SU-DHL-6 (cell line): Measurements from ENCODE around the gene IFT122.

Experiments
- H2AFZ ChIP-seq: fragments of 200-600 bp; sonication (generic); 2 replicates; pipeline ENCODE4 v1.6.1; 2014; ENCODE audit warnings: low read depth, mild to moderate bottlenecking, moderate library complexity, mixed read lengths, antibody characterized with exemption, low read length; ENCODE audit not compliant: severe bottlenecking
- H3F3A ChIP-seq: fragments of 200-600 bp; shearing (Covaris generic); 2 replicates; pipeline ENCODE4 v1.6.0; 2016; ENCODE audit warnings: antibody characterized with exemption, mild to moderate bottlenecking; ENCODE audit not compliant: insufficient read depth
- H3K27ac ChIP-seq: fragments of 200-600 bp; sonication (generic); 2 replicates; pipeline ENCODE4 v1.5.1; 2016; ENCODE audit warnings: low read depth, mild to moderate bottlenecking, low read length, moderate library complexity, mixed read lengths
- H3K27me3 ChIP-seq: fragments of 200-600 bp; sonication (generic), shearing (Covaris generic); 2 replicates; pipeline ENCODE4 v1.6.0; 2014; ENCODE audit warnings: mild to moderate bottlenecking, low read length
- H3K36me3 ChIP-seq: fragments of 200-600 bp; sonication (generic); 2 replicates; pipeline ENCODE4 v1.6.1; 2014; ENCODE audit warnings: mild to moderate bottlenecking, low read length, mixed read lengths
- H3K4me2 ChIP-seq: fragments of 300-600, 200-600 bp; shearing (Covaris generic), sonication (generic); 2 replicates; pipeline ENCODE4 v1.6.0; 2014; ENCODE audit warnings: low read length, low read depth, mild to moderate bottlenecking; ENCODE audit not compliant: poor library complexity, severe bottlenecking
- H3K4me3 ChIP-seq: fragments of 200-600 bp; sonication (generic); 2 replicates; pipeline ENCODE4 v1.5.1; 2014; ENCODE audit warnings: antibody characterized with exemption, low read length, mild to moderate bottlenecking, mixed read lengths; ENCODE audit not compliant: insufficient read depth, poor library complexity, severe bottlenecking
- H3K79me2 ChIP-seq: fragments of 200-600 bp; sonication (generic); 2 replicates; pipeline ENCODE4 v1.6.1; 2014; ENCODE audit warnings: mild to moderate bottlenecking, low read length, moderate library complexity; ENCODE audit not compliant: insufficient read depth
- H3K9ac ChIP-seq: fragments of 200-600 bp; sonication (generic); 2 replicates; pipeline ENCODE4 v1.7.0; 2014; ENCODE audit warnings: mild to moderate bottlenecking, low read length
- H3K9me2 ChIP-seq: fragments of 200-600 bp; sonication (generic); replicated peaks from 2 replicates; pipeline ENCODE4 v1.6.1; 2014; ENCODE audit warnings: low read length; ENCODE audit not compliant: insufficient read depth
- H3K9me3 ChIP-seq: fragments of 200-600 bp; sonication (generic); 2 replicates; pipeline ENCODE4 v1.6.1; 2014; ENCODE audit warnings: low read length, mixed read lengths; ENCODE audit not compliant: insufficient read depth
- H4K20me1 ChIP-seq: fragments of 200-600 bp; sonication (generic); 2 replicates; pipeline ENCODE4 v1.6.1; 2014; ENCODE audit warnings: low read depth, mild to moderate bottlenecking, antibody characterized with exemption, low read length, moderate library complexity, mixed read lengths
- EZH2phosphoT487 ChIP-seq: fragments of 200-600 bp; sonication (generic), shearing (Covaris generic); conservative IDR thresholded peaks from 2 replicates; pipeline ENCODE4 v1.6.1; 2018; ENCODE audit warnings: mild to moderate bottlenecking, antibody characterized with exemption, low read length, moderate library complexity, mixed read lengths
- TF ChIP-seq, protein P1 (sequence below): fragments of 200-600 bp; sonication (generic); IDR thresholded peaks from one replicate; pipeline ENCODE4 v1.5.1; 2017; ENCODE audit warnings: antibody characterized with exemption, mild to moderate bottlenecking, low read length, moderate library complexity; ENCODE audit not compliant: insufficient read depth, poor library complexity, severe bottlenecking

The IFT122 gene

DNA sequence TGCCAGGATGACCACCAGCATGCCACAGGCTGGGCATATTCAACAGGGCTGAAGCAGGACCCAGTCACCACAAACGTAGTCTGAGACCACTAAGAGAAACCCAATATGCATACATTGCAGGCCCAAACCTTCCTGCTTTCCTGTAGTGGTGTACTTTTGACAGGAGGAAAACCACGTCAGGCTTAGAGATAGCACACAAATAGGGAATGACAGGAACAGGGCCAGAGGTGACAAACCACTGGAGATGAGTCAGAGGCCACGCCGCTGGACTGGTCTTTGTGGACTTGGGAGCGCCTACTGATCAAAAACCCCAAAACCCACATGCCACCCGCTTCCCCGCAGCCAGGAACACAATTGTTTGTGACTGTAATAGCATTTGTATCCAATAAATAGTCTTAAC is 8.0 kb upstream of the IFT122 start:
- Histone ChIP-seq H3K27me3 (no peaks in the 10 kb centered on the region), H2AFZ (no peak overlapping the region), H3K36me3 (peaks cover 46% of the 10 kb centered on the region), H3K9me2 (no peaks in the 10 kb centered on the region), H3K4me3 (no peak overlapping the region), H4K20me1 (no peaks in the 10 kb centered on the region), H3K79me2 (peaks cover 18% of the 10 kb centered on the region; the same call in 1 of the 2 replicates), H3K9ac (no peak overlapping the region), H3K27ac (no peak overlapping the region), H3F3A (peaks cover 14% of the 10 kb centered on the region), H3K9me3 (no peaks in the 10 kb centered on the region), H3K4me2 (no peak overlapping the region)
- TF ChIP-seq, protein P1, sequence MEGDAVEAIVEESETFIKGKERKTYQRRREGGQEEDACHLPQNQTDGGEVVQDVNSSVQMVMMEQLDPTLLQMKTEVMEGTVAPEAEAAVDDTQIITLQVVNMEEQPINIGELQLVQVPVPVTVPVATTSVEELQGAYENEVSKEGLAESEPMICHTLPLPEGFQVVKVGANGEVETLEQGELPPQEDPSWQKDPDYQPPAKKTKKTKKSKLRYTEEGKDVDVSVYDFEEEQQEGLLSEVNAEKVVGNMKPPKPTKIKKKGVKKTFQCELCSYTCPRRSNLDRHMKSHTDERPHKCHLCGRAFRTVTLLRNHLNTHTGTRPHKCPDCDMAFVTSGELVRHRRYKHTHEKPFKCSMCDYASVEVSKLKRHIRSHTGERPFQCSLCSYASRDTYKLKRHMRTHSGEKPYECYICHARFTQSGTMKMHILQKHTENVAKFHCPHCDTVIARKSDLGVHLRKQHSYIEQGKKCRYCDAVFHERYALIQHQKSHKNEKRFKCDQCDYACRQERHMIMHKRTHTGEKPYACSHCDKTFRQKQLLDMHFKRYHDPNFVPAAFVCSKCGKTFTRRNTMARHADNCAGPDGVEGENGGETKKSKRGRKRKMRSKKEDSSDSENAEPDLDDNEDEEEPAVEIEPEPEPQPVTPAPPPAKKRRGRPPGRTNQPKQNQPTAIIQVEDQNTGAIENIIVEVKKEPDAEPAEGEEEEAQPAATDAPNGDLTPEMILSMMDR: no peak
- no peak for TF ChIP-seq EZH2phosphoT487

DNA sequence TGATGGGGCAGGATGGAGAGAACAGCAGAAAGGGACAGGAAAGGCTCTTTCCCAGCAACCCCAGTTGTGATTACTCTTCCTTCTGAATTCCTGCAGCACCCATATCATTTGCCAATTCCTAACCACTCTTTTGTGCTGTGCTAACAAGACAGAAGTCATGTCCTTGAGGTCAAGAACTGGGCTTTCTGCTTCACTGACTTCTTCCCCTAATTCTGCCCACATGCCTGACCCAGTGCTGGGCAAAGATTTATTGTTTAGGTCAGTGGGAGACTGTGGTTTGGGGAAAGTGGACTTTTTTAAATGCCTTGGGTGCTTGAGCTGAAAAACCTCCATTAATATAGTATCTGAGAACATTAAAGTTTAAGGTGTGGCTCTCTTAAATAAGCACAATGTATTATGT is 7.4 kb upstream of the IFT122 start:
- no peak overlapping the region for H2AFZ ChIP-seq
- peaks cover 14% of the 10 kb centered on the region for H3F3A ChIP-seq
- peaks cover 24% of the 10 kb centered on the region; the same call in 1 of the 2 replicates for H3K79me2 ChIP-seq
- no peak for TF ChIP-seq EZH2phosphoT487
- TF ChIP-seq, protein P1: no peak
- H3K9me2 ChIP-seq: no peaks in the 10 kb centered on the region
- H4K20me1 ChIP-seq: no peaks in the 10 kb centered on the region
- H3K9ac ChIP-seq: no peak overlapping the region
- H3K4me2 ChIP-seq: no peak overlapping the region
- no peak overlapping the region for H3K27ac ChIP-seq
- H3K27me3 ChIP-seq: no peaks in the 10 kb centered on the region
- H3K4me3 ChIP-seq: no peak overlapping the region
- no peaks in the 10 kb centered on the region for H3K9me3 ChIP-seq
- H3K36me3 ChIP-seq: peaks cover 48% of the 10 kb centered on the region

DNA sequence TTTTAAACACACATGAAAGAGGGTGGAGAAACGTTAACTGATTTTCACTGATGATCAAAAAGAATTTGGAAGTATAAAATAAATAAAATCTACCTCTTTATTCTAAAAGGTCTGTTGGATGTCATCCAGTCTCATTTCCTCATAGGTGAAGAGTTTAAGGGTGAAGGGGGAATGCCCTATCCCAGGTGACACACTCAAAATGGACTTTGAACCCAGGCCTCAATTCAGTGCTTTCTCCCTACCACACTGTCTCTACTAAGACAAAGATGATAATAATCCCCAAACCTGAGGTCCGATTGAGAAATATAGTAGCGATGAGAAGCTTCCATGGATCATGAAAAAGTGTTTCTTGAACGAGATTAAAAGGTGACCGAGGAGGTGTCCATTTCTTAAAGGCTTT is 6.5 kb upstream of the IFT122 start:
- Histone ChIP-seq H2AFZ (no peak overlapping the region), H3K79me2 (peaks cover 33% of the 10 kb centered on the region), H3K36me3 (peaks cover 51% of the 10 kb centered on the region), H3K27ac (no peak overlapping the region), H4K20me1 (no peaks in the 10 kb centered on the region), H3K9me3 (no peaks in the 10 kb centered on the region), H3K4me2 (no peak overlapping the region), H3F3A (peaks cover 14% of the 10 kb centered on the region), H3K27me3 (no peaks in the 10 kb centered on the region), H3K9me2 (no peaks in the 10 kb centered on the region), H3K9ac (no peak overlapping the region), H3K4me3 (no peak overlapping the region)
- TF ChIP-seq, protein P1: no peak
- TF ChIP-seq EZH2phosphoT487: no peak

DNA sequence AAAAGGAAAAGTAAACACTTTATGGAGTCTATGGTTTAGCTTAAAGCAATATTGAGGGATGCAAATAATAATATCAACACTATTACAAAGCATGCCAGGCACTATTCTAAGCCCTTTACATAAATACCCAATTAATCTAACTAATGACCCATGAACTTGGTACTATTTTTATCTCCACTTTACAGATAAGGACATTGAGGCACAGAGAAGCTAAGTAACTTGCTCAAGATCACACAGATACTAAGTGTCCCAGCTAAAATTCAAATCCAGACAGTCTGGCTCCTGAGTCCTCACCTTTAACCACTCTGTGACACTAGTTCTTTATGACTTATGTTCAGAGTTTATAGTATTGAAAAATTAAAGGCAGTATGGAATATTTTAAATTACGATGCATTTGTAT is 5.9 kb upstream of the IFT122 start:
- Histone ChIP-seq H3K79me2 (peaks cover 39% of the 10 kb centered on the region), H3F3A (peaks cover 12% of the 10 kb centered on the region), H3K9me2 (no peaks in the 10 kb centered on the region), H3K4me3 (no peak overlapping the region), H3K36me3 (peaks cover 51% of the 10 kb centered on the region), H3K27ac (no peak overlapping the region), H2AFZ (no peak overlapping the region), H3K9ac (no peak overlapping the region), H3K27me3 (no peaks in the 10 kb centered on the region), H3K9me3 (no peaks in the 10 kb centered on the region), H3K4me2 (peak overlapping the region; percentile 51), H4K20me1 (no peaks in the 10 kb centered on the region)
- TF ChIP-seq, protein P1: no peak
- no peak for TF ChIP-seq EZH2phosphoT487
